Neural cell (in vitro differentiated cells): Measurements from ENCODE around the gene KLK6. TPM values are rescaled to one million over a fixed set of nuclear protein-coding genes. Genes with fewer than 3 reads are reported as not detected.

ENCODE experiments used
- H2AFZ ChIP-seq: fragments of 200-600, 300-800 bp; sonication (generic), shearing (Covaris generic); 2 replicates; pipeline ENCODE4 v1.6.0; 2014; ENCODE audit warnings: low read depth, mild to moderate bottlenecking, antibody characterized with exemption, low read length, moderate library complexity
- H3F3A ChIP-seq: fragments of 200-600 bp; shearing (Covaris generic); 2 replicates; pipeline ENCODE4 v1.6.1; 2016; ENCODE audit warnings: mild to moderate bottlenecking, moderate library complexity, mixed read lengths, antibody characterized with exemption, low read length; ENCODE audit not compliant: insufficient read depth, poor library complexity, severe bottlenecking
- H3K27ac ChIP-seq: fragments of 200-600, 300-800 bp; sonication (generic), shearing (Covaris generic); 2 replicates; pipeline ENCODE4 v1.5.1; 2014; ENCODE audit warnings: mild to moderate bottlenecking, low read length, moderate library complexity
- H3K27me3 ChIP-seq: fragments of 300-800, 200-600 bp; sonication (generic), shearing (Covaris generic); 2 replicates; pipeline ENCODE4 v1.6.0; 2014; ENCODE audit warnings: mild to moderate bottlenecking, low read depth, low read length, moderate library complexity; ENCODE audit not compliant: insufficient read depth
- H3K36me3 ChIP-seq: fragments of 300-800, 200-600 bp; sonication (generic), shearing (Covaris generic); 2 replicates; pipeline ENCODE4 v1.5.1; 2014; ENCODE audit warnings: mild to moderate bottlenecking, antibody characterized with exemption, low read length, moderate library complexity; ENCODE audit not compliant: insufficient read depth
- H3K4me2 ChIP-seq: fragments of 300-800, 200-600 bp; sonication (generic), shearing (Covaris generic); 2 replicates; pipeline ENCODE4 v1.6.0; 2014; ENCODE audit warnings: mild to moderate bottlenecking, low read length
- H3K4me3 ChIP-seq: fragments of 300-800, 200-600 bp; sonication (generic), shearing (Covaris generic); 2 replicates; pipeline ENCODE4 v1.5.1; 2014; ENCODE audit warnings: mild to moderate bottlenecking, low read length, moderate library complexity
- H3K79me2 ChIP-seq: fragments of 200-600 bp; shearing (Covaris generic); replicated peaks from 2 replicates; pipeline ENCODE4 v1.6.0; 2014; ENCODE audit warnings: mild to moderate bottlenecking, low read length, moderate library complexity; ENCODE audit not compliant: insufficient read depth
- H3K9ac ChIP-seq: fragments of 300-800, 200-600 bp; sonication (generic), shearing (Covaris generic); 2 replicates; pipeline ENCODE4 v1.6.1; 2016; ENCODE audit warnings: mild to moderate bottlenecking, low read length, mixed read lengths
- H3K9me2 ChIP-seq: fragments of 200-600 bp; shearing (Covaris generic); 2 replicates; pipeline ENCODE4 v1.6.1; 2016; ENCODE audit warnings: mild to moderate bottlenecking, low read length, mixed read lengths; ENCODE audit not compliant: insufficient read depth
- H3K9me3 ChIP-seq: fragments of 200-600, 300-800 bp; sonication (generic), shearing (Covaris generic); 2 replicates; pipeline ENCODE4 v1.6.1; 2016; ENCODE audit warnings: mild to moderate bottlenecking, mixed run types, low read length, moderate library complexity, mixed read lengths
- H4K20me1 ChIP-seq: fragments of 200-600 bp; shearing (Covaris generic); 2 replicates; pipeline ENCODE4 v1.6.1; 2016; ENCODE audit warnings: mild to moderate bottlenecking, mixed run types; ENCODE audit not compliant: insufficient read depth
- CTCF ChIP-seq: fragments of 450-650 bp; IDR thresholded peaks from 2 replicates; pipeline ENCODE4 v1.5.1; 2014; ENCODE audit warnings: antibody characterized with exemption, mild to moderate bottlenecking, moderate library complexity; ENCODE audit not compliant: poor library complexity, severe bottlenecking
- EP300 ChIP-seq: fragments of 450-650 bp; conservative IDR thresholded peaks from 2 replicates; pipeline ENCODE4 v1.6.1; 2014; ENCODE audit warnings: antibody characterized with exemption, mild to moderate bottlenecking, moderate library complexity; ENCODE audit not compliant: poor library complexity, severe bottlenecking
- EZH2 ChIP-seq: fragments of 200-600, 300-800 bp; shearing (Covaris generic), sonication (generic); IDR thresholded peaks from 2 replicates; pipeline ENCODE4 v1.6.1; 2014; ENCODE audit warnings: antibody characterized with exemption, low read length, borderline replicate concordance, mild to moderate bottlenecking; ENCODE audit not compliant: insufficient read depth, poor library complexity, severe bottlenecking
- MXI1 ChIP-seq: fragments of 450-650 bp; conservative IDR thresholded peaks from 2 replicates; pipeline ENCODE4 v1.6.1; 2014; ENCODE audit warnings: antibody characterized with exemption, mild to moderate bottlenecking; ENCODE audit not compliant: poor library complexity, severe bottlenecking
- POLR2AphosphoS5 ChIP-seq: IDR thresholded peaks from 2 replicates; pipeline ENCODE4 v1.6.1; 2012
- RAD21 ChIP-seq: fragments of 450-650 bp; conservative IDR thresholded peaks from 2 replicates; pipeline ENCODE4 v1.6.1; 2014; ENCODE audit warnings: antibody characterized with exemption, mild to moderate bottlenecking, moderate library complexity
- REST ChIP-seq: IDR thresholded peaks from 2 replicates; pipeline ENCODE4 v1.6.1; 2012; ENCODE audit warnings: borderline replicate concordance
- SMC3 ChIP-seq: fragments of 450-650 bp; conservative IDR thresholded peaks from 2 replicates; pipeline ENCODE4 v1.6.1; 2014; ENCODE audit warnings: antibody characterized with exemption, mild to moderate bottlenecking, moderate library complexity; ENCODE audit not compliant: poor library complexity
- TAF1 ChIP-seq: IDR thresholded peaks from 2 replicates; pipeline ENCODE4 v1.6.1; 2012; ENCODE audit warnings: low read depth
- polyA plus RNA-seq: library from polyadenylated mRNA; depleted of rRNA; stranded (reverse); fragments of >200 nt; gene quantifications from 2 replicates; pipeline ENCODE4 v1.2.3, GENCODE V29; 2014

KLK6 gene
- polyA plus RNA-seq, 1 donor from 2014 or later: not detected

GRCh38 chr19:50959731-50960500 is 9.5 kb downstream of the KLK6 start:
- Histone ChIP-seq H3K4me3 (no peak overlapping the region), H4K20me1 (no peaks in the 10 kb centered on the region), H3K9me2 (no peaks in the 10 kb centered on the region), H3K36me3 (no peaks in the 10 kb centered on the region), H2AFZ (no peak overlapping the region), H3K27ac (no peak overlapping the region), H3K27me3 (no peaks in the 10 kb centered on the region), H3F3A (no peaks in the 10 kb centered on the region), H3K4me2 (no peak overlapping the region), H3K9ac (no peak overlapping the region), H3K9me3 (no peaks in the 10 kb centered on the region), H3K79me2 (no peaks in the 10 kb centered on the region)
- TF ChIP-seq REST (no peak), MXI1 (no peak), TAF1 (no peak), SMC3 (no peak), EZH2 (no peak), RAD21 (no peak), CTCF (no peak), EP300 (no peak)

GRCh38 chr19:50957587-50957986 is 11.8 kb downstream of the KLK6 start:
- TF ChIP-seq EZH2 (no peak), MXI1 (no peak), RAD21 (no peak), SMC3 (no peak), EP300 (no peak), CTCF (no peak), TAF1 (no peak), POLR2AphosphoS5 (no peak), REST (no peak)
- no peak overlapping the region for H3K27ac ChIP-seq
- no peak overlapping the region for H2AFZ ChIP-seq
- H3K4me2 ChIP-seq: no peak overlapping the region
- H3K79me2 ChIP-seq: no peaks in the 10 kb centered on the region
- H3K9me3 ChIP-seq: no peaks in the 10 kb centered on the region
- H3K9ac ChIP-seq: no peak overlapping the region
- no peaks in the 10 kb centered on the region for H3K36me3 ChIP-seq
- H3F3A ChIP-seq: no peaks in the 10 kb centered on the region
- H3K27me3 ChIP-seq: no peaks in the 10 kb centered on the region
- H3K9me2 ChIP-seq: no peaks in the 10 kb centered on the region
- no peaks in the 10 kb centered on the region for H4K20me1 ChIP-seq
- H3K4me3 ChIP-seq: no peak overlapping the region
